HG02852 (cell line): ENCODE data around the gene PIM1.
"Not testable (repeated sequence)": the region's sequence is repeated elsewhere in the genome, so short reads cannot be mapped to it uniquely, and the experiment has no call there.

Experiments used
- ATAC-seq: cut with Tn5 transposase; IDR thresholded peaks from one replicate; pipeline ENCODE4 v1.9.1; 2021; ENCODE audit warnings: mild to moderate bottlenecking, moderate library complexity; ENCODE audit not compliant: unreplicated experiment

PIM1 gene

GRCh38 chr6:37170273-37171200 lies 585 bp downstream of the PIM1 start:
- peak; percentile 18 for ATAC-seq

- no peak for ATAC-seq
These were observed 1.4 kb downstream of the PIM1 start for GRCh38 chr6:37171201-37171969.

- no peak for ATAC-seq
These were observed 2.2 kb downstream of the PIM1 start for GRCh38 chr6:37171970-37172812.

GRCh38 chr6:37172912-37173492 lies 3.0 kb downstream of the PIM1 start:
- no peak for ATAC-seq

GRCh38 chr6:37173493-37174195 lies 3.7 kb downstream of the PIM1 start:
- no peak for ATAC-seq

- ATAC-seq = no peak
These were observed 4.2 kb downstream of the PIM1 start for GRCh38 chr6:37174196-37174514.

- no peak for ATAC-seq
These were observed 4.8 kb downstream of the PIM1 start for GRCh38 chr6:37174515-37175331.

- ATAC-seq = peak; percentile 45
These were observed 5.6 kb downstream of the PIM1 start for GRCh38 chr6:37175332-37176267.

GRCh38 chr6:37176268-37177076 lies 6.5 kb downstream of the PIM1 start:
- no peak for ATAC-seq

- ATAC-seq = no peak
These were observed 7.4 kb downstream of the PIM1 start for GRCh38 chr6:37177077-37177934.

GRCh38 chr6:37177935-37178517 lies 8.1 kb downstream of the PIM1 start:
- no peak for ATAC-seq

GRCh38 chr6:37180075-37180474 lies 10.1 kb downstream of the PIM1 start:
- no peak for ATAC-seq

- ATAC-seq = not testable (repeated sequence)
These were observed 10.7 kb downstream of the PIM1 start for GRCh38 chr6:37180610-37181009.

- ATAC-seq = no peak
These were observed 13.0 kb downstream of the PIM1 start for GRCh38 chr6:37182736-37183590.
